Neural progenitor cell (in vitro differentiated cells): ENCODE data around the gene HHLA2. TPM values are rescaled to one million over a fixed set of nuclear protein-coding genes. Genes with fewer than 3 reads are reported as not detected.

Experiments used
- DNase-seq: peaks from one replicate; pipeline ENCODE4 v3.0.0-alpha.2; 2016; ENCODE audit warnings: low spot score
- H2AFZ ChIP-seq: fragments of 200-600 bp; sonication (generic); replicated peaks from 2 replicates; pipeline ENCODE4 v1.6.1; 2016; ENCODE audit warnings: antibody characterized with exemption
- H3F3A ChIP-seq: fragments of 200-600 bp; sonication (generic); 2 replicates; pipeline ENCODE4 v1.6.1; 2016; ENCODE audit warnings: antibody characterized with exemption, low read depth
- H3K27ac ChIP-seq: fragments of 200-600 bp; sonication (generic); 2 replicates; pipeline ENCODE4 v1.5.1; 2016; ENCODE audit warnings: mild to moderate bottlenecking
- H3K27me3 ChIP-seq: fragments of 200-600 bp; sonication (generic); 2 replicates; pipeline ENCODE4 v1.6.1; 2016; ENCODE audit warnings: mild to moderate bottlenecking, moderate library complexity
- H3K36me3 ChIP-seq: fragments of 200-600 bp; sonication (generic); 2 replicates; pipeline ENCODE4 v1.5.1; 2016
- H3K4me1 ChIP-seq: fragments of 200-600 bp; sonication (generic); 2 replicates; pipeline ENCODE4 v1.6.1; 2016; ENCODE audit warnings: mixed run types
- H3K4me2 ChIP-seq: fragments of 200-600 bp; sonication (generic); 2 replicates; pipeline ENCODE4 v1.6.1; 2016
- H3K4me3 ChIP-seq: fragments of 200-600 bp; sonication (generic); 2 replicates; pipeline ENCODE4 v1.5.1; 2016
- H3K79me2 ChIP-seq: fragments of 200-600 bp; sonication (generic); 2 replicates; pipeline ENCODE4 v1.6.1; 2016; ENCODE audit warnings: low read depth
- H3K9ac ChIP-seq: fragments of 200-600 bp; sonication (generic); 2 replicates; pipeline ENCODE4 v1.6.1; 2016
- H3K9me3 ChIP-seq: fragments of 200-600 bp; sonication (generic); 2 replicates; pipeline ENCODE4 v1.5.1; 2016; ENCODE audit warnings: low read depth
- H4K20me1 ChIP-seq: fragments of 200-600 bp; sonication (generic); 2 replicates; pipeline ENCODE4 v1.6.1; 2016; ENCODE audit warnings: low read depth
- H3K27ac Mint-ChIP-seq: 3 replicates; pipeline ENCODE4 v1.8.0; 2021; ENCODE audit warnings: mixed read lengths
- H3K27me3 Mint-ChIP-seq: 2 replicates; pipeline ENCODE4 v1.8.0; 2022; ENCODE audit warnings: low read depth, mild to moderate bottlenecking, inconsistent platforms, moderate library complexity, mixed read lengths; ENCODE audit not compliant: insufficient read depth
- H3K36me3 Mint-ChIP-seq: 3 replicates; pipeline ENCODE4 v1.8.0; 2021; ENCODE audit warnings: mixed read lengths
- H3K4me1 Mint-ChIP-seq: 3 replicates; pipeline ENCODE4 v1.8.0; 2021; ENCODE audit warnings: mixed read lengths
- H3K4me3 Mint-ChIP-seq: 3 replicates; pipeline ENCODE4 v1.8.0; 2021; ENCODE audit warnings: mild to moderate bottlenecking, moderate library complexity, mixed read lengths
- H3K9me3 Mint-ChIP-seq: 3 replicates; pipeline ENCODE4 v1.8.0; 2020; ENCODE audit warnings: mixed read lengths
- EZH2 ChIP-seq: fragments of 200-600 bp; sonication (generic); IDR thresholded peaks from 2 replicates; pipeline ENCODE4 v1.6.1; 2017; ENCODE audit warnings: antibody characterized with exemption, mild to moderate bottlenecking, moderate library complexity
- EZH2phosphoT487 ChIP-seq: fragments of 200-600 bp; sonication (generic); IDR thresholded peaks from 2 replicates; pipeline ENCODE4 v1.6.1; 2017; ENCODE audit warnings: antibody characterized with exemption
- total RNA-seq: library from RNA; depleted of rRNA; stranded (reverse); fragments of >200 nt; gene quantifications from 2 replicates; pipeline ENCODE4 v1.2.3, GENCODE V29; 2015; ENCODE audit warnings: low replicate concordance
- TF ChIP-seq, protein P1 (sequence below): fragments of 200-600 bp; sonication (generic); IDR thresholded peaks from 2 replicates; pipeline ENCODE4 v1.5.1; 2017; ENCODE audit warnings: antibody characterized with exemption, mild to moderate bottlenecking

HHLA2 gene
- total RNA-seq, 1 donor from 2014 or later = not detected

DNA sequence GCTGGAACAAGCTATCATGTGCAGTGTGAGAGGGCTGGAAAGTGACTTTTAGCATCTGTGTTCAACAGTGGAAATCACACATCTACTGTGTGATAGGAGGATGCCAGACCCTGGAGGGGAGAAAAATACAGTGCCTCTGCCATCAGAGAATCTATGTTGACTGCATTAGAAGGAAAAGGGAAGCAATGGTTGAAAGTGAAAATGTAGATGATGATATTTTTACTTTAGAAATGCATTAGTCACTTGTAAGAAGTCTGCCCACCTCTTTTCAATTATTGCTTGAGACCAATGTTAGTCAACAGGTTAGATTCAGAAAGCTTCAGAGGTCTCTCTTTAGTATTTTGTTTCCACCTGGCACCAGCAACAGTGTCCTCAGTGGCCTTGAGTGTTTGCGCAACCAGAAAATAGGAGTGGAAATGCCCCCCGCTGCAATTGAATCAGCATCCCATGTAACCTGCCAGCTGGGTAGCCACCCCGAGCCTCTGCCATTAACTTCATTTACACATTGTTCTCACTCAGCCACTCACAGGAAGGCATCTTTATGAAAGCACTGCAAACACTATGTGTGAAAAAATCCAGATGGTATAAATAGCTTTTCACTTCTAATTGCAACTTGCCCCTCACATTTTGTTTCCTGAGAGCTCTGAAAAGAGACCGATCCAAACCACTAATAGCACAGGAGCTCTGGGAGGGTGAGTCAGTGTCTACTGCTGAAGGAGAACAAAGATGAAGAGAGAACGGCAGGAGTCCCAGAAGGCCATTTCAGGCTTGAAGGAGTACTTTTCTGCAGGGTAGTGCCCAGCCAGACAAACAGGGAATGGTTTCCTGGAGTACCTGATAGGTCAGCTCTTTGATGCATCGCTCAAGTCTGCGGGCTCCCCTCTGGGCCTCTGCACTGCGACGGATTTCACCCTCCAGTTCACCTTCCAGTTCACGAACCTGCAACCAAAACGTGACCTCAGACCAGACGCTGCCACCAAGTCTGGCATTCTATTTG is 92.1 kb downstream of the HHLA2 start:
- no peaks in the 10 kb centered on the region for H3K9me3 ChIP-seq
- no peaks in the 10 kb centered on the region for H3K27me3 ChIP-seq
- Mint-ChIP-seq H3K4me1 (peaks cover 27% of the 10 kb centered on the region), H3K4me3 (no peak overlapping the region), H3K36me3 (no peaks in the 10 kb centered on the region), H3K9me3 (no peaks in the 10 kb centered on the region), H3K27ac (peak overlapping the region; percentile 31), H3K27me3 (no peaks in the 10 kb centered on the region)
- H2AFZ ChIP-seq = no peak overlapping the region
- H4K20me1 ChIP-seq = no peaks in the 10 kb centered on the region
- H3K4me2 ChIP-seq = no peak overlapping the region
- H3K36me3 ChIP-seq = no peaks in the 10 kb centered on the region
- DNase-seq = no peak
- no peak overlapping the region for H3K9ac ChIP-seq
- TF ChIP-seq, protein P1, sequence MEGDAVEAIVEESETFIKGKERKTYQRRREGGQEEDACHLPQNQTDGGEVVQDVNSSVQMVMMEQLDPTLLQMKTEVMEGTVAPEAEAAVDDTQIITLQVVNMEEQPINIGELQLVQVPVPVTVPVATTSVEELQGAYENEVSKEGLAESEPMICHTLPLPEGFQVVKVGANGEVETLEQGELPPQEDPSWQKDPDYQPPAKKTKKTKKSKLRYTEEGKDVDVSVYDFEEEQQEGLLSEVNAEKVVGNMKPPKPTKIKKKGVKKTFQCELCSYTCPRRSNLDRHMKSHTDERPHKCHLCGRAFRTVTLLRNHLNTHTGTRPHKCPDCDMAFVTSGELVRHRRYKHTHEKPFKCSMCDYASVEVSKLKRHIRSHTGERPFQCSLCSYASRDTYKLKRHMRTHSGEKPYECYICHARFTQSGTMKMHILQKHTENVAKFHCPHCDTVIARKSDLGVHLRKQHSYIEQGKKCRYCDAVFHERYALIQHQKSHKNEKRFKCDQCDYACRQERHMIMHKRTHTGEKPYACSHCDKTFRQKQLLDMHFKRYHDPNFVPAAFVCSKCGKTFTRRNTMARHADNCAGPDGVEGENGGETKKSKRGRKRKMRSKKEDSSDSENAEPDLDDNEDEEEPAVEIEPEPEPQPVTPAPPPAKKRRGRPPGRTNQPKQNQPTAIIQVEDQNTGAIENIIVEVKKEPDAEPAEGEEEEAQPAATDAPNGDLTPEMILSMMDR = no peak
- TF ChIP-seq EZH2 (no peak), EZH2phosphoT487 (no peak)
- H3K79me2 ChIP-seq = no peaks in the 10 kb centered on the region
- H3F3A ChIP-seq = no peaks in the 10 kb centered on the region
- H3K4me1 ChIP-seq = peaks cover 5% of the 10 kb centered on the region
- no peak overlapping the region for H3K4me3 ChIP-seq
- no peak overlapping the region for H3K27ac ChIP-seq

DNA sequence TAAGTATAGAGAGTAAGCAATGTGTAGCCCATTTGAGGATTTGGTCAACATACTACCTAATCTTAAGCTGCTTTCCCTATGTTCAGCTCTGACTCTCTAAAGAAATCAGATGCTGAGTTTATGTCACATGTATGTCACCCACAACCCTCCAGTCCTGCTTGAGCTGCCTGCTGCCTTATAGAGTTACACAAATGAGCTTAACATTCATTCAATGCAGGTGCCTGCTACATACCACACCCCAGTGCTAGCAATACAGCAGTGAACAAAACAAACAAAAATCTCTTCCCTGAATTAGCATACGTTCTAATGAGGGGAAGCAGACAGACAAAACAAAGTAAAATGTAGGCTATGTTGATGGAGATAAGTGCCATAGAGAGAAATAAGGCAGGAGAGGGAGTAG is 93.0 kb downstream of the HHLA2 start:
- Histone ChIP-seq H3K4me1 (peaks cover 5% of the 10 kb centered on the region), H3K9me3 (no peaks in the 10 kb centered on the region), H3K9ac (no peak overlapping the region), H3F3A (no peaks in the 10 kb centered on the region), H2AFZ (no peak overlapping the region), H3K4me3 (no peak overlapping the region), H3K4me2 (no peak overlapping the region), H3K27me3 (no peaks in the 10 kb centered on the region), H3K36me3 (no peaks in the 10 kb centered on the region), H3K27ac (no peak overlapping the region), H4K20me1 (no peaks in the 10 kb centered on the region), H3K79me2 (no peaks in the 10 kb centered on the region)
- Mint-ChIP-seq H3K4me1 (peaks cover 27% of the 10 kb centered on the region), H3K27ac (no peak overlapping the region), H3K36me3 (no peaks in the 10 kb centered on the region), H3K4me3 (no peak overlapping the region), H3K27me3 (no peaks in the 10 kb centered on the region), H3K9me3 (no peaks in the 10 kb centered on the region)
- DNase-seq = no peak
- TF ChIP-seq EZH2phosphoT487 (no peak), EZH2 (no peak)
- TF ChIP-seq, protein P1 = no peak

DNA sequence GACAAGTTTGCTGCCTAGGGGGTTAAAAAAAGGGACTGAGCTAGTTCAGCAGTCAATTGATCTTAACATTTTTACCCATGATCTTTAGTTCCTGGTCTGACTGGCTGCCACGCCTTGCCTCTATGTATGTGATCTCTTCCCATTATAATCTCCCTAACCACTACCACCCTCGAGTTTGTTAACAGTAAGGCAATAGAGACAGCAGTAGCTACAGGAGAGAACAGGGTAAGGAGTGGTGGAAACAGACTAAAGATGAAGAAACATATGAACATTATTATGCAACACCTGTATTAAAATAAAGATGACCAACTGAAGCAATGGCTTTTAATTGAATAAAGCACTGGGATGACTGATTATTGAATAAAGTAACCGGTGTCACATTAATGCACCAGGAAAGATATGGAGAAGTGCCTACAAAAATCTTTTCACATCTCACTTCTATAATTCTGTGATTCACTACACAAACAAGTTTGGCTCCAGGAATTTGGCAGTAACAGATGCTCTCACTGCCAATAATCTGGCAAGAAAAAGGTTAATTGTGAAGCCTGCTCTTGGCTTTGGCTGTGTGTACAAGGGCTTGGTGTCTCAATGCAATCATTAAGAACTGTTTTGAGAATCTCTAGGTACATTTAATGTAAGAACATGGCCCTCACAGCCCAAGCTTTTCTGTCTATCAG is 95.7 kb downstream of the HHLA2 start:
- DNase-seq = no peak
- Histone ChIP-seq H4K20me1 (no peaks in the 10 kb centered on the region), H3K27me3 (no peaks in the 10 kb centered on the region), H2AFZ (no peak overlapping the region), H3K4me2 (no peak overlapping the region), H3K79me2 (no peaks in the 10 kb centered on the region), H3F3A (no peaks in the 10 kb centered on the region), H3K4me3 (no peak overlapping the region), H3K4me1 (peaks cover 5% of the 10 kb centered on the region), H3K9me3 (no peaks in the 10 kb centered on the region), H3K36me3 (no peaks in the 10 kb centered on the region), H3K27ac (no peak overlapping the region), H3K9ac (no peak overlapping the region)
- H3K4me1 Mint-ChIP-seq = peaks cover 29% of the 10 kb centered on the region
- no peaks in the 10 kb centered on the region for H3K9me3 Mint-ChIP-seq
- TF ChIP-seq, protein P1 = no peak
- TF ChIP-seq EZH2phosphoT487 (no peak), EZH2 (no peak)
- H3K36me3 Mint-ChIP-seq = no peaks in the 10 kb centered on the region
- H3K27me3 Mint-ChIP-seq = no peaks in the 10 kb centered on the region
- H3K4me3 Mint-ChIP-seq = no peak overlapping the region
- no peak overlapping the region for H3K27ac Mint-ChIP-seq
